H9 (cell line): ENCODE data around the gene SULF2. TPM values are rescaled to one million over a fixed set of nuclear protein-coding genes. Genes with fewer than 3 reads are reported as not detected.

Experiments
- DNase-seq: peaks from one replicate; pipeline ENCODE4 v3.0.0-alpha.2; 2017
- H2AFZ ChIP-seq: one replicate; pipeline ENCODE4 v1.6.1; 2013; ENCODE audit warnings: mild to moderate bottlenecking, low read length, control low read depth, moderate library complexity
- H2AK5ac ChIP-seq: 2 replicates; pipeline ENCODE4 v1.6.1; 2013; ENCODE audit warnings: low read length, control low read depth, mixed read lengths; ENCODE audit not compliant: insufficient read length
- H2BK120ac ChIP-seq: one replicate; pipeline ENCODE4 v1.6.1; 2013; ENCODE audit warnings: low read depth, mild to moderate bottlenecking, low read length, control low read depth, inconsistent platforms; ENCODE audit not compliant: poor library complexity, severe bottlenecking
- H2BK12ac ChIP-seq: 2 replicates; pipeline ENCODE4 v1.6.1; 2013; ENCODE audit warnings: low read length, control low read depth, mixed read lengths, low read depth; ENCODE audit not compliant: insufficient read length
- H2BK15ac ChIP-seq: 2 replicates; pipeline ENCODE4 v1.6.1; 2013; ENCODE audit warnings: low read depth, low read length, control low read depth
- H2BK20ac ChIP-seq: one replicate; pipeline ENCODE4 v1.6.1; 2013; ENCODE audit warnings: low read depth, mild to moderate bottlenecking, low read length, control low read depth, inconsistent platforms; ENCODE audit not compliant: poor library complexity, severe bottlenecking
- H2BK5ac ChIP-seq: 2 replicates; pipeline ENCODE4 v1.6.1; 2013; ENCODE audit warnings: low read length, control low read depth, mixed read lengths; ENCODE audit not compliant: insufficient read length
- H3K14ac ChIP-seq: 2 replicates; pipeline ENCODE4 v1.6.1; 2013; ENCODE audit warnings: low read length, control low read depth; ENCODE audit not compliant: insufficient read depth
- H3K18ac ChIP-seq: 2 replicates; pipeline ENCODE4 v1.6.1; 2013; ENCODE audit warnings: low read depth, mild to moderate bottlenecking, mixed read lengths, low read length, control low read depth; ENCODE audit not compliant: insufficient read length
- H3K23ac ChIP-seq: 2 replicates; pipeline ENCODE4 v1.6.1; 2013; ENCODE audit warnings: low read length, control low read depth, mixed read lengths, low read depth; ENCODE audit not compliant: insufficient read length
- H3K23me2 ChIP-seq: 2 replicates; pipeline ENCODE4 v1.6.1; 2013; ENCODE audit warnings: low read depth, mild to moderate bottlenecking, mixed read lengths, low read length, control low read depth; ENCODE audit not compliant: insufficient read length, poor library complexity, severe bottlenecking
- H3K27ac ChIP-seq: 2 replicates; pipeline ENCODE4 v1.5.1; 2013; ENCODE audit warnings: low read length, control low read depth, mixed read lengths, low read depth; ENCODE audit not compliant: insufficient read length
- H3K27me3 ChIP-seq: 2 replicates; pipeline ENCODE4 v1.6.1; 2013; ENCODE audit warnings: low read length, control low read depth, inconsistent platforms; ENCODE audit not compliant: insufficient read depth
- H3K4ac ChIP-seq: 2 replicates; pipeline ENCODE4 v1.6.1; 2013; ENCODE audit warnings: low read depth, mild to moderate bottlenecking, control low read depth, inconsistent platforms, low read length, moderate library complexity
- H3K4me1 ChIP-seq: 2 replicates; pipeline ENCODE4 v1.6.1; 2013; ENCODE audit warnings: low read length, control low read depth, inconsistent platforms; ENCODE audit not compliant: insufficient read depth
- H3K4me2 ChIP-seq: 2 replicates; pipeline ENCODE4 v1.6.1; 2013; ENCODE audit warnings: low read length, control low read depth, mixed read lengths; ENCODE audit not compliant: insufficient read length, insufficient read depth
- H3K56ac ChIP-seq: 2 replicates; pipeline ENCODE4 v1.6.1; 2013; ENCODE audit warnings: low read depth, mild to moderate bottlenecking, mixed read lengths, low read length, control low read depth; ENCODE audit not compliant: insufficient read length
- H3K79me1 ChIP-seq: 2 replicates; pipeline ENCODE4 v1.6.1; 2013; ENCODE audit warnings: low read depth, mild to moderate bottlenecking, moderate library complexity, low read length, control low read depth, inconsistent platforms; ENCODE audit not compliant: insufficient read depth, poor library complexity, severe bottlenecking
- H3K79me2 ChIP-seq: 2 replicates; pipeline ENCODE4 v1.6.1; 2013; ENCODE audit warnings: low read length, control low read depth, inconsistent platforms; ENCODE audit not compliant: insufficient read depth
- H3K9ac ChIP-seq: 2 replicates; pipeline ENCODE4 v1.6.1; 2013; ENCODE audit warnings: low read length, control low read depth, mixed read lengths; ENCODE audit not compliant: insufficient read length; ENCODE audit errors: extremely low read depth
- H3K9me3 ChIP-seq: one replicate; pipeline ENCODE4 v1.6.1; 2013; ENCODE audit warnings: low read depth, low read length, inconsistent platforms; ENCODE audit not compliant: control insufficient read depth
- H3T11ph ChIP-seq: one replicate; pipeline ENCODE4 v1.6.1; 2013; ENCODE audit warnings: mild to moderate bottlenecking, low read length, control low read depth, inconsistent platforms
- H4K20me1 ChIP-seq: one replicate; pipeline ENCODE4 v1.6.1; 2013; ENCODE audit not compliant: control insufficient read depth, insufficient read length, insufficient read depth
- H4K5ac ChIP-seq: 2 replicates; pipeline ENCODE4 v1.6.1; 2013; ENCODE audit warnings: low read depth, mild to moderate bottlenecking, mixed read lengths, low read length, control low read depth; ENCODE audit not compliant: insufficient read length
- H4K8ac ChIP-seq: replicated peaks from 2 replicates; pipeline ENCODE4 v1.6.1; 2013; ENCODE audit warnings: low read length, control low read depth, mixed read lengths, low read depth; ENCODE audit not compliant: insufficient read length
- H4K91ac ChIP-seq: 2 replicates; pipeline ENCODE4 v1.6.1; 2013; ENCODE audit warnings: low read depth, mild to moderate bottlenecking, moderate library complexity, mixed read lengths, low read length, control low read depth; ENCODE audit not compliant: insufficient read length
- H3K27ac Mint-ChIP-seq, 3 experiments: 2 replicates in 2 of 3; 3 replicates in 1 of 3; pipeline ENCODE4 v1.8.0; 2020 to 2021; ENCODE audit warnings: mixed read lengths in 3 of 3, mild to moderate bottlenecking in 1 of 3, moderate library complexity in 1 of 3
- H3K27me3 Mint-ChIP-seq: 2 replicates; pipeline ENCODE4 v1.8.0; 2021; ENCODE audit warnings: low read depth, mild to moderate bottlenecking, moderate library complexity, mixed read lengths
- H3K36me3 Mint-ChIP-seq, 3 experiments: 2 replicates in 2 of 3; 3 replicates in 1 of 3; pipeline ENCODE4 v1.8.0; 2020 to 2021; ENCODE audit warnings: low read depth in 3 of 3, mixed read lengths in 3 of 3; ENCODE audit not compliant: insufficient read depth in 1 of 3
- H3K4me1 Mint-ChIP-seq, 2 experiments: 2 replicates each; pipeline ENCODE4 v1.8.0; 2020; ENCODE audit warnings: mixed read lengths in 2 of 2
- H3K4me3 Mint-ChIP-seq, 2 experiments: 2 replicates in 1 of 2; 3 replicates in 1 of 2; pipeline ENCODE4 v1.8.0; 2020 to 2021; ENCODE audit warnings: mild to moderate bottlenecking in 2 of 2, mixed read lengths in 2 of 2, moderate library complexity in 1 of 2
- H3K9me3 Mint-ChIP-seq, 2 experiments: 2 replicates in 1 of 2; 3 replicates in 1 of 2; pipeline ENCODE4 v1.8.0; 2020; ENCODE audit warnings: mild to moderate bottlenecking in 2 of 2, mixed read lengths in 2 of 2, moderate library complexity in 1 of 2
- CTCF ChIP-seq: fragments of 200-600 bp; sonication (generic); conservative IDR thresholded peaks from 3 replicates; pipeline ENCODE4 v1.8.0; 2021; ENCODE audit warnings: antibody characterized with exemption, mild to moderate bottlenecking
- WGBS: extraction: QIAGEN DNeasy Blood & Tissue Kit; methylation state at CpG from one replicate; pipeline ENCODE4 v1.1.7; 2013; ENCODE audit warnings: missing lambda C conversion rate, low lambda C conversion rate, mixed read lengths; ENCODE audit not compliant: insufficient read length; ENCODE audit errors: extremely low coverage; 5-methylcytosine and 5-hydroxymethylcytosine counted together
- total RNA-seq: library from RNA; stranded (reverse); gene quantifications from 2 replicates; pipeline ENCODE4 v1.2.1, GENCODE V29; 2021

Gene SULF2
- total RNA-seq, 1 experiment from 2014 or later: 31.2 TPM

- no peak overlapping the region for H3K4me2 ChIP-seq
- no peak overlapping the region for H3K23ac ChIP-seq
- no peak overlapping the region for H3K14ac ChIP-seq
- H4K91ac ChIP-seq: no peak overlapping the region
- no peaks in the 10 kb centered on the region for H3K79me2 ChIP-seq
- Mint-ChIP-seq H3K4me1 (peaks cover 4 to 17% of the 10 kb centered on the region in 2 experiments), H3K27ac (no peak overlapping the region), H3K4me3 (no peak overlapping the region), H3K27me3 (no peaks in the 10 kb centered on the region; the same call in none of the 2 replicates), H3K9me3 (peaks cover 0 to 2% of the 10 kb centered on the region in 2 experiments; a peak in 1 of 5 replicates), H3K36me3 (peaks cover 0 to 4% (median 2%) of the 10 kb centered on the region in 3 experiments; a peak in 3 of 7 replicates)
- H4K8ac ChIP-seq: no peak overlapping the region
- no CpG with 5 or more reads among the region's 14 CpGs for WGBS
- TF ChIP-seq CTCF: no peak
- no peak overlapping the region for H3K27ac ChIP-seq
- no peak overlapping the region for H3K9ac ChIP-seq
- no peak overlapping the region for H2BK120ac ChIP-seq
- H2BK12ac ChIP-seq: no peak overlapping the region
- no peaks in the 10 kb centered on the region for H3K23me2 ChIP-seq
- H2BK20ac ChIP-seq: no peak overlapping the region
- no peak overlapping the region for H2BK5ac ChIP-seq
- H3K9me3 ChIP-seq: no peaks in the 10 kb centered on the region
- H3K27me3 ChIP-seq: no peaks in the 10 kb centered on the region
- no peaks in the 10 kb centered on the region for H3K4me1 ChIP-seq
- no peak overlapping the region for H3K56ac ChIP-seq
- H3K18ac ChIP-seq: no peak overlapping the region
- H3K79me1 ChIP-seq: no peaks in the 10 kb centered on the region
- no peak for DNase-seq
- H2BK15ac ChIP-seq: no peak overlapping the region
- H2AK5ac ChIP-seq: no peak overlapping the region
- H3T11ph ChIP-seq: no peak overlapping the region
- no peak overlapping the region for H4K5ac ChIP-seq
- H3K4ac ChIP-seq: no peak overlapping the region
- no peaks in the 10 kb centered on the region for H4K20me1 ChIP-seq
- H2AFZ ChIP-seq: no peak overlapping the region
Observed at GRCh38 chr20:47674686-47675085, 110.6 kb downstream of the SULF2 start.
